HCT116 (cell line): ENCODE data around the gene PRSS56. TPM values are rescaled to one million over a fixed set of nuclear protein-coding genes. Genes with fewer than 3 reads are reported as not detected.

ENCODE experiments used
- ATAC-seq: fragments of 200-7000 bp; cut with Tn5 transposase; 2 replicates; pipeline ENCODE4 v1.9.1; 2020; ENCODE audit warnings: mild to moderate bottlenecking, moderate library complexity
- BruUV-seq: library from RNA; stranded (reverse); fragments of 400-500 nt; replicated peaks from 2 replicates; lab custom pipeline; 2021; lab: Mats Ljungman, UMichigan
- CTCF ChIA-PET: fragments of 300-600 bp; sonication (Branson Sonifier 250); formaldehyde crosslinking; loops from one replicate; lab custom pipeline; 2021; ENCODE audit warnings: antibody characterized with exemption; lab: Charles Lee
- POLR2A ChIA-PET: fragments of 300-600, 350-600 bp; sonication (Branson Sonifier 250); formaldehyde crosslinking; loops from one replicate; lab custom pipeline; 2021; ENCODE audit warnings: antibody characterized with exemption; lab: Charles Lee
- RAD21 ChIA-PET, 2 experiments: fragments of 300-600 bp; sonication (Branson Sonifier 250); formaldehyde crosslinking; loops; one replicate each; lab custom pipeline; 2023; ENCODE audit warnings: low total read pairs in 2 of 2; ENCODE audit not compliant: uncharacterized antibody in 2 of 2, unreplicated experiment in 2 of 2, low non-redundant PET in 1 of 2; lab: Charles Lee
- DNase-seq: peaks from one replicate; pipeline ENCODE4 v3.0.0-alpha.2; 2010; ENCODE audit warnings: low read depth, low spot score
- H2AFZ ChIP-seq: fragments of 200-600 bp; shearing (Covaris generic), sonication (generic); 2 replicates; pipeline ENCODE4 v1.6.1; 2017; ENCODE audit warnings: low read depth, mixed run types, mixed read lengths, antibody characterized with exemption, low read length; ENCODE audit not compliant: poor library complexity, severe bottlenecking
- H3K27ac ChIP-seq: 2 replicates; pipeline ENCODE4 v1.5.1; 2012; ENCODE audit warnings: low read depth, low read length
- H3K27me3 ChIP-seq: fragments of 200-600 bp; sonication (generic); 2 replicates; pipeline ENCODE4 v1.6.1; 2016; ENCODE audit warnings: mixed run types, low read length, mixed read lengths; ENCODE audit not compliant: insufficient read depth
- H3K36me3 ChIP-seq, 2 experiments: fragments of 200-500 bp in 1 of 2; fragments of 200-600 bp in 1 of 2; sonication (Bioruptor generic) in 1 of 2; sonication (generic) in 1 of 2; 2 replicates each; pipeline versions ENCODE4 v1.5.1 to v1.6.1; 2014 to 2016; ENCODE audit warnings: low read length in 2 of 2, inconsistent platforms in 1 of 2, mixed read lengths in 1 of 2, mixed run types in 1 of 2; ENCODE audit not compliant: insufficient read depth in 2 of 2, control insufficient read depth in 1 of 2
- H3K4me1 ChIP-seq, 2 experiments: fragments of 200-600 bp in 1 of 2; sonication (generic) in 1 of 2; 2 replicates each; pipeline versions ENCODE4 v1.5.1 to v1.6.1; 2012 to 2017; ENCODE audit warnings: low read length in 2 of 2, inconsistent platforms in 1 of 2, mild to moderate bottlenecking in 1 of 2, mixed read lengths in 1 of 2, mixed run types in 1 of 2, moderate library complexity in 1 of 2; ENCODE audit not compliant: insufficient read depth in 2 of 2, control insufficient read depth in 1 of 2
- H3K4me2 ChIP-seq: fragments of 200-600 bp; sonication (generic); 2 replicates; pipeline ENCODE4 v1.6.1; 2017; ENCODE audit warnings: mixed run types, low read length, mixed read lengths
- H3K4me3 ChIP-seq, 2 experiments: fragments of 200-600 bp in 1 of 2; sonication (generic) in 1 of 2; replicated peaks in 1 of 2; 2 replicates each; pipeline ENCODE4 v1.5.1; 2011 to 2016; ENCODE audit warnings: low read length in 2 of 2, control low read depth in 1 of 2, low read depth in 1 of 2, mild to moderate bottlenecking in 1 of 2, mixed read lengths in 1 of 2, mixed run types in 1 of 2
- H3K79me2 ChIP-seq: fragments of 200-600 bp; sonication (generic); 2 replicates; pipeline ENCODE4 v1.6.1; 2017; ENCODE audit warnings: mild to moderate bottlenecking, mixed run types, low read length, moderate library complexity, mixed read lengths; ENCODE audit not compliant: insufficient read depth
- H3K9ac ChIP-seq: fragments of 200-600 bp; sonication (generic); 2 replicates; pipeline ENCODE4 v1.6.1; 2016; ENCODE audit warnings: low read length, mixed read lengths
- H3K9me2 ChIP-seq: fragments of 200-600 bp; sonication (generic), shearing (Covaris generic); 2 replicates; pipeline ENCODE4 v1.6.1; 2017; ENCODE audit warnings: mixed run types, mild to moderate bottlenecking, moderate library complexity; ENCODE audit not compliant: insufficient read depth
- H3K9me3 ChIP-seq, 2 experiments: fragments of 200-500 bp in 1 of 2; fragments of 200-600 bp in 1 of 2; sonication (Bioruptor generic) in 1 of 2; sonication (generic) in 1 of 2; 2 replicates each; pipeline ENCODE4 v1.6.1; 2014 to 2017; ENCODE audit warnings: low read length in 2 of 2, mixed read lengths in 2 of 2, inconsistent platforms in 1 of 2, low read depth in 1 of 2, mild to moderate bottlenecking in 1 of 2, mixed run types in 1 of 2, moderate library complexity in 1 of 2; ENCODE audit not compliant: control insufficient read depth in 1 of 2, insufficient read depth in 1 of 2
- H4K20me1 ChIP-seq: fragments of 200-600 bp; sonication (generic), shearing (Covaris generic); 2 replicates; pipeline ENCODE4 v1.6.1; 2017; ENCODE audit warnings: mixed run types, mild to moderate bottlenecking, moderate library complexity; ENCODE audit not compliant: insufficient read depth
- CBX3 ChIP-seq: IDR thresholded peaks from 2 replicates; pipeline ENCODE4 v1.6.1; 2012; ENCODE audit warnings: low read depth
- CEBPB ChIP-seq: IDR thresholded peaks from 2 replicates; pipeline ENCODE4 v1.6.1; 2012; ENCODE audit warnings: low read depth
- CTCF ChIP-seq, 3 experiments: fragments of 200-600 bp in 1 of 3; sonication (generic) in 1 of 3; IDR thresholded peaks in 2 of 3; conservative IDR thresholded peaks in 1 of 3; 2 replicates each; pipeline ENCODE4 v1.5.1; 2012 to 2017; ENCODE audit warnings: low read depth in 2 of 3, low read length in 2 of 3, antibody characterized with exemption in 1 of 3, borderline replicate concordance in 1 of 3, control low read depth in 1 of 3, mild to moderate bottlenecking in 1 of 3, mixed read lengths in 1 of 3, mixed run types in 1 of 3, moderate library complexity in 1 of 3; ENCODE audit not compliant: insufficient read depth in 1 of 3
- EGR1 ChIP-seq: IDR thresholded peaks from 2 replicates; pipeline ENCODE4 v1.6.1; 2012; ENCODE audit warnings: low read depth
- ELF1 ChIP-seq: IDR thresholded peaks from 2 replicates; pipeline ENCODE4 v1.6.1; 2012; ENCODE audit warnings: low read depth, borderline replicate concordance
- EZH2 ChIP-seq: fragments of 200-600 bp; sonication (generic); IDR thresholded peaks from 2 replicates; pipeline ENCODE4 v1.6.1; 2017; ENCODE audit warnings: antibody characterized with exemption, mixed run types
- EZH2phosphoT487 ChIP-seq: fragments of 200-600 bp; IDR thresholded peaks from 2 replicates; pipeline ENCODE4 v1.6.1; 2018; ENCODE audit warnings: antibody characterized with exemption, borderline replicate concordance
- FOSL1 ChIP-seq: IDR thresholded peaks from 2 replicates; pipeline ENCODE4 v1.6.1; 2012; ENCODE audit warnings: low read depth
- JUND ChIP-seq: IDR thresholded peaks from 2 replicates; pipeline ENCODE4 v1.6.1; 2012
- POLR2A ChIP-seq: IDR thresholded peaks from 2 replicates; pipeline ENCODE4 v1.7.0; 2011; ENCODE audit warnings: borderline replicate concordance; ENCODE audit not compliant: insufficient read depth, insufficient read length; ENCODE audit errors: extremely low read depth
- POLR2AphosphoS5 ChIP-seq: IDR thresholded peaks from 2 replicates; pipeline ENCODE4 v1.6.1; 2011; ENCODE audit warnings: mild to moderate bottlenecking, low read depth, low read length, moderate library complexity
- RAD21 ChIP-seq: IDR thresholded peaks from 2 replicates; pipeline ENCODE4 v1.6.1; 2012; ENCODE audit warnings: low read depth, mild to moderate bottlenecking
- SIN3A ChIP-seq: IDR thresholded peaks from 2 replicates; pipeline ENCODE4 v1.6.1; 2012; ENCODE audit warnings: low read depth
- SRF ChIP-seq: IDR thresholded peaks from 2 replicates; pipeline ENCODE4 v1.6.1; 2012; ENCODE audit warnings: low read depth
- YY1 ChIP-seq: IDR thresholded peaks from 2 replicates; pipeline ENCODE4 v1.6.1; 2011; ENCODE audit warnings: low read length, low read depth, moderate library complexity, mild to moderate bottlenecking; ENCODE audit not compliant: insufficient replicate concordance; ENCODE audit errors: extremely low read depth
- ZFX ChIP-seq: fragments of 450-650 bp; IDR thresholded peaks from 2 replicates; pipeline ENCODE4 v1.6.1; 2017
- ZNF274 ChIP-seq: fragments of 200-500 bp; sonication (Bioruptor generic); IDR thresholded peaks from 2 replicates; pipeline ENCODE4 v1.6.1; 2014; ENCODE audit warnings: mild to moderate bottlenecking, low read depth, low read length, inconsistent platforms
- intact Hi-C: fragments of 100-400 bp; cut with micrococcal nuclease; formaldehyde crosslinking; loops from 2 replicates; pipeline ENCODE4 v1.10.0; 2022
- total RNA-seq: library from RNA; stranded (reverse); gene quantifications from one replicate; pipeline ENCODE4 v1.2.1, GENCODE V29; 2021; ENCODE audit not compliant: unreplicated experiment
- TF ChIP-seq, protein P1 (sequence below): IDR thresholded peaks from 2 replicates; pipeline ENCODE4 v1.6.1; 2011; ENCODE audit warnings: mild to moderate bottlenecking, low read length, moderate library complexity; ENCODE audit not compliant: insufficient replicate concordance; ENCODE audit errors: extremely low read depth
- TF ChIP-seq, protein P2 (sequence below): IDR thresholded peaks from 2 replicates; pipeline ENCODE4 v1.6.1; 2012
- TF ChIP-seq, protein P3 (sequence below): IDR thresholded peaks from 2 replicates; pipeline ENCODE4 v1.6.1; 2012
- TF ChIP-seq, protein P4 (sequence below): IDR thresholded peaks from 2 replicates; pipeline ENCODE4 v1.6.1; 2012; ENCODE audit warnings: low read depth

Gene PRSS56
- total RNA-seq, 1 experiment from 2014 or later = not detected

GRCh38 chr2:232568161-232568560 is 48.0 kb downstream of the PRSS56 start:
- Histone ChIP-seq H2AFZ (no peak overlapping the region), H3K27me3 (no peaks in the 10 kb centered on the region), H4K20me1 (no peaks in the 10 kb centered on the region), H3K4me3 (peak overlapping the region in 1 of 2 experiments; percentile 37; a peak in 2 of 4 replicates), H3K36me3 (peaks cover 20 to 47% of the 10 kb centered on the region in 2 experiments; a peak in 3 of 4 replicates), H3K79me2 (no peaks in the 10 kb centered on the region), H3K9me3 (no peaks in the 10 kb centered on the region), H3K27ac (peak overlapping the region; percentile 52; the same call in 1 of the 2 replicates), H3K4me2 (peak overlapping the region; percentile 65), H3K9me2 (no peaks in the 10 kb centered on the region), H3K9ac (peak overlapping the region; percentile 38), H3K4me1 (peaks cover 15 to 23% of the 10 kb centered on the region in 2 experiments)
- peak; percentile 48 for DNase-seq
- peak; percentile 92 for ATAC-seq
- ChIA-PET CTCF (no interaction called here), RAD21 (no interaction called here), POLR2A (interaction anchor here (2.0 kb wide), 1 partner anchor 18 kb away, joined by 6 read pairs; the partner anchor contains the start of genes EIF4E2 and TIGD1)
- intact Hi-C loops = no loop called here
- no TSS peak for BruUV-seq
- 0 out of 2 replicates have a peak, but pooled peaks have one; percentile 18 for TF ChIP-seq SIN3A
- no peak for TF ChIP-seq ZFX
- no peak for TF ChIP-seq CTCF (IDR thresholded peaks at IDR 0.05 in 2 of 3, conservative IDR thresholded peaks at IDR 0.05 in 1 of 3; ENCODE audit: borderline replicate concordance in 1 of 3, insufficient read depth in 1 of 3, low read depth in 2 of 3, low read length in 2 of 3)
- TF ChIP-seq CBX3 = peak; percentile 71; the same call in 1 of the 2 replicates
- no peak for TF ChIP-seq EGR1
- TF ChIP-seq SRF = peak; percentile 61
- peak; percentile 47; the same call in 1 of the 2 replicates for TF ChIP-seq POLR2AphosphoS5
- TF ChIP-seq CEBPB = no peak
- no peak for TF ChIP-seq EZH2phosphoT487
- no peak for TF ChIP-seq ZNF274
- TF ChIP-seq, protein P1, sequence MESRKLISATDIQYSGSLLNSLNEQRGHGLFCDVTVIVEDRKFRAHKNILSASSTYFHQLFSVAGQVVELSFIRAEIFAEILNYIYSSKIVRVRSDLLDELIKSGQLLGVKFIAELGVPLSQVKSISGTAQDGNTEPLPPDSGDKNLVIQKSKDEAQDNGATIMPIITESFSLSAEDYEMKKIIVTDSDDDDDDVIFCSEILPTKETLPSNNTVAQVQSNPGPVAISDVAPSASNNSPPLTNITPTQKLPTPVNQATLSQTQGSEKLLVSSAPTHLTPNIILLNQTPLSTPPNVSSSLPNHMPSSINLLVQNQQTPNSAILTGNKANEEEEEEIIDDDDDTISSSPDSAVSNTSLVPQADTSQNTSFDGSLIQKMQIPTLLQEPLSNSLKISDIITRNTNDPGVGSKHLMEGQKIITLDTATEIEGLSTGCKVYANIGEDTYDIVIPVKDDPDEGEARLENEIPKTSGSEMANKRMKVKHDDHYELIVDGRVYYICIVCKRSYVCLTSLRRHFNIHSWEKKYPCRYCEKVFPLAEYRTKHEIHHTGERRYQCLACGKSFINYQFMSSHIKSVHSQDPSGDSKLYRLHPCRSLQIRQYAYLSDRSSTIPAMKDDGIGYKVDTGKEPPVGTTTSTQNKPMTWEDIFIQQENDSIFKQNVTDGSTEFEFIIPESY = no peak
- no peak for TF ChIP-seq ELF1
- TF ChIP-seq, protein P2, sequence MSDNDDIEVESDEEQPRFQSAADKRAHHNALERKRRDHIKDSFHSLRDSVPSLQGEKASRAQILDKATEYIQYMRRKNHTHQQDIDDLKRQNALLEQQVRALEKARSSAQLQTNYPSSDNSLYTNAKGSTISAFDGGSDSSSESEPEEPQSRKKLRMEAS = no peak; the same call in 1 of the 2 replicates
- TF ChIP-seq EZH2 = no peak
- peak; percentile 88 for TF ChIP-seq JUND
- TF ChIP-seq YY1 = no peak
- TF ChIP-seq RAD21 = 0 out of 2 replicates have a peak, but pooled peaks have one; percentile 8
- peak; percentile 87 for TF ChIP-seq FOSL1
- TF ChIP-seq, protein P3, sequence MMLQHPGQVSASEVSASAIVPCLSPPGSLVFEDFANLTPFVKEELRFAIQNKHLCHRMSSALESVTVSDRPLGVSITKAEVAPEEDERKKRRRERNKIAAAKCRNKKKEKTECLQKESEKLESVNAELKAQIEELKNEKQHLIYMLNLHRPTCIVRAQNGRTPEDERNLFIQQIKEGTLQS = no peak
- TF ChIP-seq, protein P4, sequence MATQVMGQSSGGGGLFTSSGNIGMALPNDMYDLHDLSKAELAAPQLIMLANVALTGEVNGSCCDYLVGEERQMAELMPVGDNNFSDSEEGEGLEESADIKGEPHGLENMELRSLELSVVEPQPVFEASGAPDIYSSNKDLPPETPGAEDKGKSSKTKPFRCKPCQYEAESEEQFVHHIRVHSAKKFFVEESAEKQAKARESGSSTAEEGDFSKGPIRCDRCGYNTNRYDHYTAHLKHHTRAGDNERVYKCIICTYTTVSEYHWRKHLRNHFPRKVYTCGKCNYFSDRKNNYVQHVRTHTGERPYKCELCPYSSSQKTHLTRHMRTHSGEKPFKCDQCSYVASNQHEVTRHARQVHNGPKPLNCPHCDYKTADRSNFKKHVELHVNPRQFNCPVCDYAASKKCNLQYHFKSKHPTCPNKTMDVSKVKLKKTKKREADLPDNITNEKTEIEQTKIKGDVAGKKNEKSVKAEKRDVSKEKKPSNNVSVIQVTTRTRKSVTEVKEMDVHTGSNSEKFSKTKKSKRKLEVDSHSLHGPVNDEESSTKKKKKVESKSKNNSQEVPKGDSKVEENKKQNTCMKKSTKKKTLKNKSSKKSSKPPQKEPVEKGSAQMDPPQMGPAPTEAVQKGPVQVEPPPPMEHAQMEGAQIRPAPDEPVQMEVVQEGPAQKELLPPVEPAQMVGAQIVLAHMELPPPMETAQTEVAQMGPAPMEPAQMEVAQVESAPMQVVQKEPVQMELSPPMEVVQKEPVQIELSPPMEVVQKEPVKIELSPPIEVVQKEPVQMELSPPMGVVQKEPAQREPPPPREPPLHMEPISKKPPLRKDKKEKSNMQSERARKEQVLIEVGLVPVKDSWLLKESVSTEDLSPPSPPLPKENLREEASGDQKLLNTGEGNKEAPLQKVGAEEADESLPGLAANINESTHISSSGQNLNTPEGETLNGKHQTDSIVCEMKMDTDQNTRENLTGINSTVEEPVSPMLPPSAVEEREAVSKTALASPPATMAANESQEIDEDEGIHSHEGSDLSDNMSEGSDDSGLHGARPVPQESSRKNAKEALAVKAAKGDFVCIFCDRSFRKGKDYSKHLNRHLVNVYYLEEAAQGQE = no peak
- no peak for TF ChIP-seq POLR2A
